Measurements from ENCODE around the gene REV1.

Gene REV1

DNA sequence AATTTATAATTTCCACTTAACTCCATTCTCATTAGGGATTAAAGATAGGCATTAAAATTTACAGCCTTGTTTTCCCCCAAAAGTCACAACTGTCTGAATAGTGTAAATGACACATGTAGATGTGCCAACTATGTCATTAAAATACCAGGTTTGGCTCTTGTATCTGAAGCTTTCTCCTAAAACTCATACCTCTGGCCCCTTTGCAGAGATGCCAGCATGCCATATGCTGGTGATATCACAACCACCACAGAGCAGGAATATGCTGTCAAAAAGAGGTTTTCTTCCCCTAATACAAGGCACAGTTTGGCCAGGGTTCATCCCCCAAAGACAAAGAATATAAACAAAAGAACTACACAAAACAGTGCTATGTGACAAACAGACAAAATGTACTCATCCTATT is 65.4 kb downstream of the REV1 start:
- H3K9me3 ChIP-seq (ENCODE audit: insufficient read depth, low read length, severe bottlenecking): no peaks in the 10 kb centered on the region
- no peak overlapping the region for H3K4me2 ChIP-seq (ENCODE audit: insufficient read depth, low read length)
- H3K36me3 ChIP-seq (ENCODE audit: insufficient read depth, low read length): peaks cover 91% of the 10 kb centered on the region
- ATAC-seq (ENCODE audit: insufficient read depth, low read depth) (no peak), DNase-seq (no peak)
- H3K4me1 ChIP-seq (ENCODE audit: insufficient read depth, low read length): no peaks in the 10 kb centered on the region
- no peak overlapping the region for H2AFZ ChIP-seq (ENCODE audit: low read depth, low read length)
- H3K27ac ChIP-seq (ENCODE audit: low read length): no peak overlapping the region
- H3K4me3 ChIP-seq (ENCODE audit: low read depth in 1 of 2, low read length in 2 of 2): no peak overlapping the region
- H3K79me2 ChIP-seq (ENCODE audit: insufficient read depth, low read length): no peaks in the 10 kb centered on the region; the same call in 1 of the 2 replicates
- peaks cover 11% of the 10 kb centered on the region; the same call in 1 of the 2 replicates for H4K20me1 ChIP-seq (ENCODE audit: insufficient read depth, low read length)
- TF ChIP-seq, protein P1, sequence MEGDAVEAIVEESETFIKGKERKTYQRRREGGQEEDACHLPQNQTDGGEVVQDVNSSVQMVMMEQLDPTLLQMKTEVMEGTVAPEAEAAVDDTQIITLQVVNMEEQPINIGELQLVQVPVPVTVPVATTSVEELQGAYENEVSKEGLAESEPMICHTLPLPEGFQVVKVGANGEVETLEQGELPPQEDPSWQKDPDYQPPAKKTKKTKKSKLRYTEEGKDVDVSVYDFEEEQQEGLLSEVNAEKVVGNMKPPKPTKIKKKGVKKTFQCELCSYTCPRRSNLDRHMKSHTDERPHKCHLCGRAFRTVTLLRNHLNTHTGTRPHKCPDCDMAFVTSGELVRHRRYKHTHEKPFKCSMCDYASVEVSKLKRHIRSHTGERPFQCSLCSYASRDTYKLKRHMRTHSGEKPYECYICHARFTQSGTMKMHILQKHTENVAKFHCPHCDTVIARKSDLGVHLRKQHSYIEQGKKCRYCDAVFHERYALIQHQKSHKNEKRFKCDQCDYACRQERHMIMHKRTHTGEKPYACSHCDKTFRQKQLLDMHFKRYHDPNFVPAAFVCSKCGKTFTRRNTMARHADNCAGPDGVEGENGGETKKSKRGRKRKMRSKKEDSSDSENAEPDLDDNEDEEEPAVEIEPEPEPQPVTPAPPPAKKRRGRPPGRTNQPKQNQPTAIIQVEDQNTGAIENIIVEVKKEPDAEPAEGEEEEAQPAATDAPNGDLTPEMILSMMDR (IDR thresholded peaks at IDR 0.05; ENCODE audit: borderline replicate concordance, extremely low read depth, low read length, poor library complexity, severe bottlenecking): no peak
- no peak for TF ChIP-seq EZH2 (IDR thresholded peaks at IDR 0.05; ENCODE audit: borderline replicate concordance, low read depth, low read length, severe bottlenecking)
- H3K9ac ChIP-seq (ENCODE audit: low read depth, low read length): no peak overlapping the region
- H3K27me3 ChIP-seq (ENCODE audit: insufficient read depth, low read length, poor library complexity): no peaks in the 10 kb centered on the region

DNA sequence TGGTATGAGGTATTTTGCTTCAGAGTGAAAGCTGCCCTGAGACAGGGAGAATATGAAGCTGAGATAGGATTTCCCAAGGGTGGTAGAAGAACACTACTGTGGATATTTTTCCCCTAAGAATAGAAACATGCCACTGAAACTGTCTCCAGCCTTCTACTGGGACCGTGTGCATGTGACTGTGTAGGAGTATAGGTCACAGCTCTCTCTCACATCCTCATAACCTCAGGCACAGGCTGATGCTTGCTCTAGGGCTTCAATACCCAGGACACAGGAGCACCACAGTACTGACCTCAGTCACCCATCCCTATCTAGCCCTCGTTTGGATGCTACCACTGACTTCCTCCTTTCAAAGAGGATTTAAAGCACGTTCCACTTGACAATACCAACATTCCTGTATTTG is 67.2 kb downstream of the REV1 start:
- H4K20me1 ChIP-seq (ENCODE audit: insufficient read depth, low read length): peaks cover 11% of the 10 kb centered on the region; the same call in 1 of the 2 replicates
- H3K4me1 ChIP-seq (ENCODE audit: insufficient read depth, low read length): no peaks in the 10 kb centered on the region
- H3K27me3 ChIP-seq (ENCODE audit: insufficient read depth, low read length, poor library complexity): no peaks in the 10 kb centered on the region
- H3K36me3 ChIP-seq (ENCODE audit: insufficient read depth, low read length): peaks cover 92% of the 10 kb centered on the region
- ATAC-seq (ENCODE audit: insufficient read depth, low read depth): no peak
- H3K79me2 ChIP-seq (ENCODE audit: insufficient read depth, low read length): no peaks in the 10 kb centered on the region; the same call in 1 of the 2 replicates
- no peak for DNase-seq
- no peak overlapping the region for H2AFZ ChIP-seq (ENCODE audit: low read depth, low read length)
- H3K27ac ChIP-seq (ENCODE audit: low read length): no peak overlapping the region
- H3K9ac ChIP-seq (ENCODE audit: low read depth, low read length): no peak overlapping the region
- H3K9me3 ChIP-seq (ENCODE audit: insufficient read depth, low read length, severe bottlenecking): no peaks in the 10 kb centered on the region
- H3K4me2 ChIP-seq (ENCODE audit: insufficient read depth, low read length): no peak overlapping the region
- TF ChIP-seq, protein P1 (IDR thresholded peaks at IDR 0.05; ENCODE audit: borderline replicate concordance, extremely low read depth, low read length, poor library complexity, severe bottlenecking): no peak
- no peak for TF ChIP-seq EZH2 (IDR thresholded peaks at IDR 0.05; ENCODE audit: borderline replicate concordance, low read depth, low read length, severe bottlenecking)
- no peak overlapping the region for H3K4me3 ChIP-seq (ENCODE audit: low read depth in 1 of 2, low read length in 2 of 2)

DNA sequence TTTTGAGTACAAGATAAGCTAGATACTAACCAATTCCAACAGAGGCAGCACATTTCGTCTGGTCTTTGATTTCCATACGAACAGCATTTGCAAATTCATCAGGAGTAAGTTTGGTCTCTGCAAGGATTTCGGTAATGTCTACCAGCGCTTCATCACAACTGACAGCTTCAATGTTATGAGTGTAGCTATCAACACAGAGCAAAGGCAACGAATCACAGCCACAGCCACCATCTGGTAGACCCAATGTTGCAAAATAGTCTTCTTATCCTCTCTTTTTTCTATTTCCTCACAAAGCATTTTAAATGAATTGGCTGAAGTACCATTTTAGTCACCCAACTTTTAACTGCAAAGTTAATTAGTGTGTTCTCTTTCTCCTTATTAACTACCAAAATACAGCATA is 68.3 kb downstream of the REV1 start:
- Histone ChIP-seq H3K4me3 (ENCODE audit: low read depth in 1 of 2, low read length in 2 of 2) (no peak overlapping the region), H3K9ac (ENCODE audit: low read depth, low read length) (no peak overlapping the region), H3K9me3 (ENCODE audit: insufficient read depth, low read length, severe bottlenecking) (no peaks in the 10 kb centered on the region), H3K4me1 (ENCODE audit: insufficient read depth, low read length) (no peaks in the 10 kb centered on the region), H4K20me1 (ENCODE audit: insufficient read depth, low read length) (peaks cover 11% of the 10 kb centered on the region; the same call in 1 of the 2 replicates), H2AFZ (ENCODE audit: low read depth, low read length) (no peak overlapping the region), H3K27ac (ENCODE audit: low read length) (no peak overlapping the region), H3K27me3 (ENCODE audit: insufficient read depth, low read length, poor library complexity) (no peaks in the 10 kb centered on the region), H3K4me2 (ENCODE audit: insufficient read depth, low read length) (no peak overlapping the region), H3K36me3 (ENCODE audit: insufficient read depth, low read length) (peaks cover 90% of the 10 kb centered on the region), H3K79me2 (ENCODE audit: insufficient read depth, low read length) (no peaks in the 10 kb centered on the region; the same call in 1 of the 2 replicates)
- ATAC-seq (ENCODE audit: insufficient read depth, low read depth) (no peak), DNase-seq (no peak)
- TF ChIP-seq, protein P1 (IDR thresholded peaks at IDR 0.05; ENCODE audit: borderline replicate concordance, extremely low read depth, low read length, poor library complexity, severe bottlenecking): no peak
- no peak for TF ChIP-seq EZH2 (IDR thresholded peaks at IDR 0.05; ENCODE audit: borderline replicate concordance, low read depth, low read length, severe bottlenecking)
